GM12891 (cell line): Measurements from ENCODE around the gene TSHZ3.

ENCODE experiments used
- DNase-seq: peaks from one replicate; pipeline ENCODE4 v3.0.0; 2011; ENCODE audit warnings: low spot score; ENCODE audit not compliant: insufficient read length
- FAIRE-seq: peaks from 2 replicates; lab custom pipeline; 2011; peaks lifted over from hg19 to GRCh38; lab: Jason Lieb, UNC
- PAX5 ChIP-seq: IDR thresholded peaks from 2 replicates; pipeline ENCODE4 v1.6.1; 2011; ENCODE audit warnings: low read length, moderate library complexity, mild to moderate bottlenecking; ENCODE audit not compliant: insufficient read depth, severe bottlenecking
- POLR2A ChIP-seq: IDR thresholded peaks from 2 replicates; pipeline ENCODE4 v1.6.1; 2011; ENCODE audit warnings: low read depth, low read length, control low read depth
- POLR2AphosphoS5 ChIP-seq: IDR thresholded peaks from 2 replicates; pipeline ENCODE4 v1.6.1; 2011; ENCODE audit warnings: low read depth, low read length, control low read depth
- POU2F2 ChIP-seq: IDR thresholded peaks from 2 replicates; pipeline ENCODE4 v1.6.1; 2011; ENCODE audit warnings: low read depth, mild to moderate bottlenecking, control low read depth, low read length, moderate library complexity
- SPI1 ChIP-seq: IDR thresholded peaks from 2 replicates; pipeline ENCODE4 v1.6.1; 2011; ENCODE audit warnings: low read depth, low read length, control low read depth
- TAF1 ChIP-seq: IDR thresholded peaks from 2 replicates; pipeline ENCODE4 v1.6.1; 2011; ENCODE audit warnings: low read depth, low read length, control low read depth

The TSHZ3 gene

GRCh38 chr19:31350693-31351055 is 1.4 kb upstream of the TSHZ3 start:
- DNase-seq (no peak), FAIRE-seq (no peak)
- TF ChIP-seq TAF1 = no peak
- no peak for TF ChIP-seq PAX5
- no peak for TF ChIP-seq POU2F2
- TF ChIP-seq POLR2AphosphoS5 = no peak
- no peak for TF ChIP-seq SPI1
- no peak for TF ChIP-seq POLR2A

- TF ChIP-seq POU2F2 (no peak), TAF1 (no peak), POLR2A (no peak), PAX5 (no peak), SPI1 (no peak)
- DNase-seq = no peak
- FAIRE-seq = no peak
Measured at GRCh38 chr19:31350033-31350692, 927 bp upstream of the TSHZ3 start.

GRCh38 chr19:31348481-31349159 is 616 bp downstream of the TSHZ3 start:
- DNase-seq (no peak), FAIRE-seq (no peak)
- TF ChIP-seq SPI1 = no peak
- no peak for TF ChIP-seq POLR2AphosphoS5
- no peak for TF ChIP-seq POLR2A
- no peak for TF ChIP-seq PAX5
- TF ChIP-seq POU2F2 = no peak
- no peak for TF ChIP-seq TAF1

GRCh38 chr19:31347828-31348392 is 1.3 kb downstream of the TSHZ3 start:
- TF ChIP-seq POLR2A = no peak
- TF ChIP-seq TAF1 = no peak
- no peak for TF ChIP-seq POU2F2
- TF ChIP-seq POLR2AphosphoS5 = no peak
- no peak for TF ChIP-seq PAX5
- TF ChIP-seq SPI1 = no peak
- no peak for DNase-seq
- FAIRE-seq = no peak

GRCh38 chr19:31347354-31347753 is 1.9 kb downstream of the TSHZ3 start:
- DNase-seq (no peak), FAIRE-seq (no peak)
- TF ChIP-seq POU2F2 = no peak
- TF ChIP-seq PAX5 = no peak
- TF ChIP-seq TAF1 = no peak
- no peak for TF ChIP-seq SPI1
- no peak for TF ChIP-seq POLR2A
- no peak for TF ChIP-seq POLR2AphosphoS5

- DNase-seq (no peak), FAIRE-seq (no peak)
- TF ChIP-seq TAF1 (no peak), PAX5 (no peak), POU2F2 (no peak), SPI1 (no peak), POLR2AphosphoS5 (no peak), POLR2A (no peak)
Measured at GRCh38 chr19:31346184-31347059, 2.8 kb downstream of the TSHZ3 start.

- TF ChIP-seq POU2F2 (no peak), SPI1 (no peak), PAX5 (no peak)
- FAIRE-seq (no peak), DNase-seq (no peak)
Measured at GRCh38 chr19:31344403-31344802, 4.8 kb downstream of the TSHZ3 start.

GRCh38 chr19:31342926-31343325 is 6.3 kb downstream of the TSHZ3 start:
- DNase-seq (no peak), FAIRE-seq (no peak)

More at GRCh38 chr19:31342926-31343325, 6.3 kb downstream of the TSHZ3 start:
- TF ChIP-seq POU2F2 (no peak), POLR2AphosphoS5 (no peak), SPI1 (no peak), PAX5 (no peak), POLR2A (no peak), TAF1 (no peak)
